T-helper 1 cell treated with Interleukin-12 subunit alpha and Interleukin-12 subunit beta and Interleukin-4 antibody, amounts not matched to agents 30 μg/mL and 1 μg/mL, for 36 hours (primary cell): Measurements from ENCODE around the gene TMTC2.
"Not testable (repeated sequence)": the region's sequence is repeated elsewhere in the genome, so short reads cannot be mapped to it uniquely, and the experiment has no call there.

Experiments
- H3K27ac Mint-ChIP-seq: one replicate; pipeline ENCODE4 v1.8.0; 2021; ENCODE audit warnings: mild to moderate bottlenecking, mixed read lengths
- H3K27me3 Mint-ChIP-seq: one replicate; pipeline ENCODE4 v1.8.0; 2021; ENCODE audit warnings: low read depth, mixed read lengths
- H3K36me3 Mint-ChIP-seq: one replicate; pipeline ENCODE4 v1.8.0; 2021; ENCODE audit warnings: low read depth, mixed read lengths
- H3K4me1 Mint-ChIP-seq: one replicate; pipeline ENCODE4 v1.8.0; 2021; ENCODE audit warnings: low read depth, mixed read lengths
- H3K4me3 Mint-ChIP-seq: one replicate; pipeline ENCODE4 v1.8.0; 2021; ENCODE audit warnings: mild to moderate bottlenecking, moderate library complexity, mixed read lengths
- H3K9me3 Mint-ChIP-seq: one replicate; pipeline ENCODE4 v1.8.0; 2021; ENCODE audit warnings: mixed read lengths

The TMTC2 gene

DNA sequence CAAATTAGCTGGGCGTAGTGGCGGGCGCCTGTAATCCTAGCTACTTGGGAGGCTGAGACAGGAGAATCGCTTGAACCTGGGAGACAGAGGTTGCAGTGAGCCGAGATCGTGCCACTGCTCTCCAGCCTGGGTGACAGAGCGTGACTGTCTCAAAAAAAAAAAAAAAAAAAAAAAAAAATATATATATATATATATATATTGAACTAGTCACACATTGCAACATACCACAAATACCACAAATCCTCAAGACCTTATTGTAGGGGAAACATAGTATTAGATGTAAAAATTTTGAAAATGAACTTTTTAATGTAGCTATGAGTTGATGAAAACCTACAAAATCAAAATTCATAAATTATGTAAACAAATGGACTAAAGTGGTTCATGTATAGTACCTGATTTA, 158.4 kb downstream of the TMTC2 start:
- H3K27ac Mint-ChIP-seq, H3K4me3 Mint-ChIP-seq, H3K9me3 Mint-ChIP-seq, H3K4me1 Mint-ChIP-seq, H3K36me3 Mint-ChIP-seq, H3K27me3 Mint-ChIP-seq: not testable (repeated sequence)

DNA sequence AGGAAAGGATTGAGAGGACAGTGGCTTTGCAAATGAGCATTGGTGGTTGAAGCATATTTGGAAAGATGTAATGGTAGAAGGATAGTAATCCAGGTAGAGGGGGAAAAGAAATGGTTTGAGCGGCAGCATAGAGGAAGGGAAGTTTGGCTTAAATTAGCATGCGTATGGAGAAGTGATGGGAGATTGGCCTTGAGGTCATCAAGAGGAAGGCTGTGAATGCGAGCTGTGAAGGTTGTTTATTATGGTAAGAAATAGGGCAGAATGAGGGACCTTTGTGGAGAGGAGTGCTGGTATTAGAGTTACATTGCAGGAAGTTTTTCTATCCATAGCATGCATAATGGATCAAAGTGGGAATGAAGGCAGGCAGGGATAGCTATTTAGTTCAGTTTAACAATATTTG, 162.1 kb downstream of the TMTC2 start:
- no peak overlapping the region for H3K4me3 Mint-ChIP-seq
- H3K27me3 Mint-ChIP-seq, result no peaks in the 10 kb centered on the region
- no peaks in the 10 kb centered on the region for H3K36me3 Mint-ChIP-seq
- no peaks in the 10 kb centered on the region for H3K4me1 Mint-ChIP-seq
- no peaks in the 10 kb centered on the region for H3K9me3 Mint-ChIP-seq
- H3K27ac Mint-ChIP-seq, result no peak overlapping the region

DNA sequence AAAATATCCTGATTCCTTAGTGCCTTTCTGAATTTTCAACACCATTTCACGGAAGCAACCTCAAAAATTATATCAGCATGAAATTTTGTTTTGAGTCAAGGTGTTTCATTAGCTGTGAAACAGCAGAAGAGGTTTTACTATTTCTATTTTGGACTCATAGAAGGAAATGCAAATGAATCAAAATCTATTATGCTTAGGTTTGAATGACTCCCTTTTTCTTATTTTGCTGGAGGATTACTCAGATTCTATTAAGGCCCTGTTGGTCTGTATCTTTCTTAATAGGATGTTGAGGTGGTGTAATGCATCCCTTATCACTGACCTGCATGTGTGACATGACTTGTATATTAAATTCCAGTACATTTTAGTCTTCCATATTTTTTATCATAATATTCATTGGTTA, 165.8 kb downstream of the TMTC2 start:
- no peaks in the 10 kb centered on the region for H3K27me3 Mint-ChIP-seq
- H3K27ac Mint-ChIP-seq, result no peak overlapping the region
- H3K4me1 Mint-ChIP-seq, result no peaks in the 10 kb centered on the region
- no peaks in the 10 kb centered on the region for H3K36me3 Mint-ChIP-seq
- H3K4me3 Mint-ChIP-seq, result no peak overlapping the region
- no peaks in the 10 kb centered on the region for H3K9me3 Mint-ChIP-seq

DNA sequence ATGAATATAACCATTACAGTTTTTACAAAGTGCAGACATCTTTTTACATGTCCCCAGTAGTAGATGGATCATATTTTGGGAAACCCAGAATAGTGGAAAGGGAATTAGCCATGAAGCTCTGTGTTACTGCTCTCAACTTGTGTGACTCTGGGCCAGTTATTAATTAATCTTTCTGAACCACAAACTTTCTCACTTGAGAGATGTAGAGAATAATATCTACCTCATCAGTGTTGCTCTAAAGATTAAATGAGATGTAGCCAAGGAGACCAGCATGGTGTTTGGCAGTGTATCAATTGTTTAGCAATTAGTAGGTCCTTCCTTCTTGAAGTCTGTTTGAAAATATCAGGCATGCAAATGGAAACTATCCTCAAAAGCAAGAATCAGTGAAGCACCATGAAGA, 169.2 kb downstream of the TMTC2 start:
- H3K9me3 Mint-ChIP-seq, result no peaks in the 10 kb centered on the region
- peaks cover 3% of the 10 kb centered on the region for H3K4me1 Mint-ChIP-seq
- H3K27me3 Mint-ChIP-seq, result no peaks in the 10 kb centered on the region
- no peak overlapping the region for H3K27ac Mint-ChIP-seq
- H3K36me3 Mint-ChIP-seq, result peaks cover 2% of the 10 kb centered on the region
- H3K4me3 Mint-ChIP-seq, result no peak overlapping the region

DNA sequence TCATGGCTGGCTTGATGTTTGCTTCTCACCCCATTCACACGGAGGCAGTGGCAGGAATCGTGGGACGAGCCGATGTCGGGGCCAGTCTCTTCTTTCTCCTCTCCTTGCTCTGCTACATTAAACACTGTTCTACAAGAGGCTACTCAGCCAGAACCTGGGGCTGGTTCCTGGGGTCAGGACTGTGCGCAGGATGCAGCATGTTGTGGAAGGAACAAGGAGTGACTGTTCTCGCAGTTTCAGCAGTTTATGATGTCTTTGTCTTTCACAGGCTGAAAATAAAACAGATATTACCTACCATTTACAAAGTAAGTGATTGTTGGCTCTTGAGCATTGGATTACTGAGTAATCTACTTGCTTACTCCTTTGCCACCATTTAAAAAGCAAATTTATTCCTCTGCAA, 170.6 kb downstream of the TMTC2 start:
- H3K4me3 Mint-ChIP-seq, result no peak overlapping the region
- no peaks in the 10 kb centered on the region for H3K27me3 Mint-ChIP-seq
- peaks cover 3% of the 10 kb centered on the region for H3K4me1 Mint-ChIP-seq
- H3K27ac Mint-ChIP-seq, result no peak overlapping the region
- no peaks in the 10 kb centered on the region for H3K9me3 Mint-ChIP-seq
- H3K36me3 Mint-ChIP-seq, result peaks cover 2% of the 10 kb centered on the region

DNA sequence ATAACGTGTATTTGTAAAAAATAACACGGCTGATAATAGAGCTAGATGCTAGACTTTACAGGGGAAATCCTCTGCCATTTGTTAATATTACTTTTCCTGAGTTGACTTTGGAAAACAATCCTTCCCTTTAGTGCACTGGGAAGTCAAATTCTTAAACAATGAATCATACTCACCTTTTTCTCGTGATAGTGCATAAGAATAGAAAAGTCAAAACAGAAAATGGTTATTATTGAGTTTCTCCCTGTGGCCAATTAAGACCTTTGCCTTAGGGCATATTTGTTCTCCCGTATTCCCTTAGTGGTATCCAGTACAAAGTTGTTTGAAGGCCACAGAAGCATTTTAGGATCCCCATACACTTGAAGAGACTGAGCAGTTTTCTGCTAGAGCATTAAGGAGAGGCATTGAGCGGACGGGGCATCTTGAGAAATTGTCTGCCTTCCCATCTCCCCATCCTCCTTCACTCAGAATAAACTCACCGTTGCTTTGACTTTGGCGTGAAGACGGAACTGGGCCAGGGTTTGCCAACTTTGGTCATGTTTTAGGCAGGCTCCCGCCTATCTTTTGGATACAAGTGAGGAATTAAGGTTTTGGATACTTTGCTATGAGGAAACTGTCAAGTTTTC, 171.3 kb downstream of the TMTC2 start:
- no peaks in the 10 kb centered on the region for H3K9me3 Mint-ChIP-seq
- no peak overlapping the region for H3K4me3 Mint-ChIP-seq
- H3K4me1 Mint-ChIP-seq, result peaks cover 3% of the 10 kb centered on the region
- no peak overlapping the region for H3K27ac Mint-ChIP-seq
- peaks cover 2% of the 10 kb centered on the region for H3K36me3 Mint-ChIP-seq
- no peaks in the 10 kb centered on the region for H3K27me3 Mint-ChIP-seq

DNA sequence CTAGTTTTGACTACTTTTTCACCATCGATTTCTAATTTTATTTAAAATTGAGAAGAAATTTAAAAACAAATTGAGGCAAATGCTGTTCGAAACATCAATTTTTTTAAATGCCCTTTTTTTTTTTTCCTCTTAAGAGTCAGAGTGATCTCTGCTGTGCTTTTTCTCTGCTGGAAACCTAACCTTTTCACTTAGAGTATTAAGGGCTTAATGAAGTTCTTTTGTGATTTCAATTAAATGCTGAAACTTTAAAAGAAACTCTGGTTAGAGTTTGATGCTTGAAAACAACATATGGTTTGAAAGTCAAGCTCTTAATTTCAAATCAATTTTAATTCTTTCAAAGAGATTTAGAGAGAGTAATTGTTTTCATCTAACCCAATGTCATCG, 171.8 kb downstream of the TMTC2 start:
- Mint-ChIP-seq H3K9me3 (no peaks in the 10 kb centered on the region), H3K36me3 (peaks cover 2% of the 10 kb centered on the region), H3K27me3 (no peaks in the 10 kb centered on the region), H3K27ac (no peak overlapping the region), H3K4me3 (no peak overlapping the region), H3K4me1 (peaks cover 3% of the 10 kb centered on the region)

DNA sequence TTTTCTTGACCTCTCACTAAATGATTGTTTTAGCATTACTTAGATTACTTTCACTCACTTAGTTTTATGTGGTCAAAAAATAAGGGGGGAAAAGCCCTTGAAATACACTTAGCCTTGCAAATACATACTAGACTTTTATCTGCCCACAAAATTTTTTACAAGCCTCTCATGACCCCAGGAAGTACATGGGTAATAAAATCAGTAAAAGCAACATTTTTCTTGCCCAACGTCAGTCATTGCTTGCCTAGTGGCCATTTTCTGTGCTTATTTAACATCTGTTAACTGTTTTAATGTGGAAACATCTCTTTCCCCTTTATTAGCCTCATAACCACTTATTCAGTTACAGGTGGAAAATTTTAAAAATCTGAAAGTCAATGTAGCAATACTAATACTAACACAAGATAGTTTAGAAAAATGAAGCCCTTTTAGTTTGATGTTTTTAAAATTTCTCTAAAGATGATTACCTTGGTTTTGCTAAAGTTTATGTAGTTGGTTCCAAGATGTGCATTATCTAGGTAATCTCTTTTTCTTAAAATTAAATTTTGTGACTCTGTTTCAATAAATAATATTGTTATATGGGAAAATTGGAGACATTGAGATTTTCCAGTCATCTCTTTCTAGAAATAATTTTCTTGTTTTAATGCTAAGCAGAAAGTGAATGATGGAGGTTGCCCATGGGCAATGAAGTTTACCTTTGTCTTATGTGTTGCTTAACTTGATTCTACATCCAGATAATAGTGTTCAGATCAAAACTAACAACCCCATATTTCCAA, 175.5 kb downstream of the TMTC2 start:
- no peaks in the 10 kb centered on the region for H3K27me3 Mint-ChIP-seq
- no peak overlapping the region for H3K27ac Mint-ChIP-seq
- H3K4me3 Mint-ChIP-seq, result no peak overlapping the region
- H3K36me3 Mint-ChIP-seq, result peaks cover 2% of the 10 kb centered on the region
- H3K4me1 Mint-ChIP-seq, result peaks cover 3% of the 10 kb centered on the region
- H3K9me3 Mint-ChIP-seq, result no peaks in the 10 kb centered on the region

DNA sequence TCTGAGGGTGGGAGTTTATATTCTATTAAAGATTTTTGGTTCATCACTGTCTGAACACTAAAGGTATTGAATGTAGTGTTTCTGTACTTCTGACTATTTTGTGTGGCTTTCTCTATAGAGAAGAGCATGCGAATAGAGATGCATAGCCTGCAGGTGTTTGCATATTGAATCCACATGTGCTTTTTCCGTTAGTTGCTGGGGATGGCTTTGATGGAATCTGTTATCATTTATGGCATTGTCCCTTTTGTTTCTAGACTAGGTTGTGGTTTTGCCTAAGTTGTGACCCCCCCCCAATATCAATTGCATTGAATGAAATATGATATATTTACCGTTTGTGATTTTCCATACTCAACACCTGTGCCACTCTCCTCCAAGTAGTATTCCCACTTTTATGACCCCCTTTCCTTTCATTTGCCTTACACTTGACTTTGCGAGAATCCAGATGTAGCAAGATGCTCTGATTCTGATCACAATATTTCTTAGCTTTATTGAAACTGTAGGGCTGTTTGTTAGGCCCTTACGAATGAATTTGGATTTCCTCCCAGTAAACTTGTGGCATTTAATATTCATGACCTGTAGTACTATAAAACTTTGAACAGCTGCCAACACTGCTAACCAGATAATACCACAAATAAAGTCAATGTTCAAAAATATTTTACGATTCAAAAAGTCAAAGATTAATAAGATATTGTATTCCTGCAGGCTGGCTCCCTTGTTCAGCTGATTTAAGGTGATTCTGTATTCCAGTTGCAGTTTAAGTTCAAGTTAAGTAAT, 176.4 kb downstream of the TMTC2 start:
- Mint-ChIP-seq H3K4me1 (peaks cover 1% of the 10 kb centered on the region), H3K27me3 (no peaks in the 10 kb centered on the region), H3K4me3 (no peak overlapping the region), H3K36me3 (peaks cover 1% of the 10 kb centered on the region), H3K27ac (no peak overlapping the region), H3K9me3 (no peaks in the 10 kb centered on the region)

DNA sequence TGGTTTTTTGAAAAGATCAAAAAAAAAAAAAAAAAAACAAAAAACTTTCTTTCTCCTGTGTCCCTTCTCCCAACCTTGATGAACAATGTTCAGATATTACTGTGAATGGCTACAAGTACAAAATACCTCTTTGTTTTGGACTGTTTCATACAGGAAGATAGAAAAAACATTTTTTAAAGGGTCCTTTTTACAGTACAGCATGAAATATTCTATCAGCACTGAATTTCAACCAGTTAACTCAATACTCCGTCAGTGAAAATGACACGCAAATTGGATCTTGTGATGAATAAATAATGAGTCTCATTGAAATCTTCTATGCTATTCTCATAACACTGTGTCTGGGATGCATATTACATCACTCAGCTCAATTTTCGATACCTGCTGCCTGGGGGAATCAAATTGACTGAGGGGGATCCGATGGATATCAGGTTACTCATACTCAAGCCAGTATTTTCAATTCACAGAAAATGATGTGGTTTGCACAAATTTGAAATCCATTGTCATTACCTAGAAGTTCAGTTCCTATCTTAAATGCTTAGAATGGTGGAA, 179.6 kb downstream of the TMTC2 start:
- H3K27ac Mint-ChIP-seq, result no peak overlapping the region
- no peaks in the 10 kb centered on the region for H3K27me3 Mint-ChIP-seq
- no peaks in the 10 kb centered on the region for H3K9me3 Mint-ChIP-seq
- no peaks in the 10 kb centered on the region for H3K36me3 Mint-ChIP-seq
- H3K4me1 Mint-ChIP-seq, result peaks cover 3% of the 10 kb centered on the region
- H3K4me3 Mint-ChIP-seq, result no peak overlapping the region

DNA sequence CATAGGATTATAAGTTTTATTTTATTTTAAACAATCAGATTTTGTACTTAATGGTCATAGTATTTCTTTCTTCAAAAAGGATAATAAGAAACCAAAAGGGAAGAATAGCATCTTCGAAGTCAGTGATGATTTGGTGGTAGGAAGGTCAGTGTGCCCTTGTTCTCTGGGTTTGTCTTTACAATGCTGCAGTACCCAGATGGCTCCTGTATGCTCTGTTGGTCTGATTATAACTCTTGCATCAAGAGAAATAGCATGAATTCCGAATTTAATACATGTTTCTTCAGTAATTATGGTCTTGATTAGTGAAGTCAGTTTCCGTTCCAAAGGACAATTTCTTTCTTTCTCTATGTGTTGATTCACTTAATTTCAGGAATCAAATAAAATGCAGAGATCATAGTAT, 180.2 kb downstream of the TMTC2 start:
- Mint-ChIP-seq H3K36me3 (no peaks in the 10 kb centered on the region), H3K4me3 (no peak overlapping the region), H3K27ac (no peak overlapping the region)

DNA sequence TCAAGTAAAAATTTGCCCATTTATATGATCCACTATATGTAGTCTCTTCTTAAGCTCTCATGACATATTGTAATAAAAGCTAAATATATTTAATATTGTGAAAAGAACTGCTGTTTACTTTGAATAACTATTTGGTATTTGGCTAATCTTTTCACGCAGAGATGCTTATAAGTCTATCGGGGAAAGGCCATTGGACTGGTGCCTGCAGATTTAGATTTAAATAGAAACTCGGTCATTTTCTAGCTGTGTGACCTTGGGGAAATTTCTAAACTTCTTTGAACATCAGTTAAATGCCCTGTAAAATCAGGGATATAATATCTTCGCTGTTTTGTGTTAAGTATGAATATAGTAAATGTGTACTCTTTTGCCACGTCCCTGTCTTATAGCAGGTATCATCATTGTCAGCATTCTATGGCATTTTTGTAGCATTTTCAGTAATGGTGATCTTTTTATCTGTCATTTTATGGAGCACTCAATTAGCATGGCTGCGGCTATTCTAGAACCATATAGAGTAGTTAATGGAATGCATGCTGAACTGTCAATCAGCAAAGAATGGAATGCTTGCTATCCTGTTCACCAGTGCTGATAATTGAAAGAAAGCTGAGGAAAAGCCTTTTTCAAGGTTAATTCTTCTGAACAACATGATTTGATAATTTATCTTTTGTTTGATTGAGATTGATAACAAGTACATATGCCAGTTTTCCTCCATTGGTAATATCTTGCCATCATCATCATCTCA, 181.2 kb downstream of the TMTC2 start:
- H3K9me3 Mint-ChIP-seq, result no peaks in the 10 kb centered on the region
- H3K27ac Mint-ChIP-seq, result no peak overlapping the region
- peaks cover 3% of the 10 kb centered on the region for H3K4me1 Mint-ChIP-seq
- H3K4me3 Mint-ChIP-seq, result no peak overlapping the region
- no peaks in the 10 kb centered on the region for H3K36me3 Mint-ChIP-seq
- H3K27me3 Mint-ChIP-seq, result no peaks in the 10 kb centered on the region

More for the DNA sequence above, 180.2 kb downstream of the TMTC2 start:
- H3K9me3 Mint-ChIP-seq, result no peaks in the 10 kb centered on the region
- H3K27me3 Mint-ChIP-seq, result no peaks in the 10 kb centered on the region
- H3K4me1 Mint-ChIP-seq, result peaks cover 3% of the 10 kb centered on the region

DNA sequence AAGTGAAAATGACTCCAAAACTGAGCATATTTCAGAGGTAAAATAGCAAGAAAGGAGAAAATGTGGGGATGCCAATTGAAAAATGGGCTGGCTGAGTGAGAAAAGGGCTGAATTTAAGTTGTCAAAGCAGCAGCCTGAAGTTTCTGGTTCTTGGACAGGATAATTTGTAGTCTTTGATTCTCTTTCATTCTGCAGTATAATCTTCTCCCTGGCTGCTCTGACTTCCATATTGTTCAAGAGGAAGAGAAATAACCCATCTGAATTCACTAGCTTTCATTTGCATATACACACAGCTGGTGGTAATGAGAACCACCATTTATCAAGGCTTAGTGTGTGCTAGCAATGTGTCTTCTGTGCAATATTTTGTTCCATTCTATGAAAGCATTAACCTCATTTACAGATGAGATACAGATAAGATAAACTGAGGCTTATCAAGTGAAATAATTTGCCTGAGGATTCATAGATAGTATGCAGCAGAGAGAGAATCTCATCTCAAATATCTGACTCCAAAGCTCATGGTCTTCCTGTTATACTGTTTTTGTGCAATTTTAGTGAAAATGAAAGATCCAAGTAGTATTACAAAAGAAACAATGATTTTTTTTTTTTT, 184.2 kb downstream of the TMTC2 start:
- H3K4me3 Mint-ChIP-seq, result no peak overlapping the region
- peaks cover 5% of the 10 kb centered on the region for H3K4me1 Mint-ChIP-seq
- no peak overlapping the region for H3K27ac Mint-ChIP-seq
- no peaks in the 10 kb centered on the region for H3K36me3 Mint-ChIP-seq
- no peaks in the 10 kb centered on the region for H3K27me3 Mint-ChIP-seq
- no peaks in the 10 kb centered on the region for H3K9me3 Mint-ChIP-seq

DNA sequence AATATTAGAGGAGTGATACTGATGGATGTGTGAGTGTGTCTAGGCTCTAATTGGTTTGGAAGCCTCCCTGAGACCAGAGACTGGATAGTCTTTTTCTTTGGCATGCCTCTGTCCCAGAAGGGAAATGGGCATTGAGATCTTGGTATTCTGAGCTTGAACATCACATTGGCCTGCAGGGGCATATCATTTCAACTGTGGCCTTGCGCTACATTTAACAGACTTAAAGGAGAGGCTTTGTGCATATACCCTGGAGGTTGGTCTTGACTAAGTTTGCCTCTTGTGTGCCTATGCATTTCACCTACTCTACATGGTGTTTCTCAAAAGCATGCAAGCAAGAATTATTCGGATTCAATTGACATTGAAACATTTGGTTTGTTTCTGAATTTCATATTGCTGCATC, 185.4 kb downstream of the TMTC2 start:
- no peak overlapping the region for H3K4me3 Mint-ChIP-seq
- no peak overlapping the region for H3K27ac Mint-ChIP-seq
- peaks cover 5% of the 10 kb centered on the region for H3K4me1 Mint-ChIP-seq
- H3K9me3 Mint-ChIP-seq, result no peaks in the 10 kb centered on the region
- no peaks in the 10 kb centered on the region for H3K36me3 Mint-ChIP-seq
- no peaks in the 10 kb centered on the region for H3K27me3 Mint-ChIP-seq
